ENCODE measurements around the gene ARID4B.
"Not testable (repeated sequence)": the region's sequence is repeated elsewhere in the genome, so short reads cannot be mapped to it uniquely, and the experiment has no call there.

Gene ARID4B

GRCh38 chr1:235221653-235222375 lies 106.2 kb downstream of the ARID4B start:
- no peak for DNase-seq

GRCh38 chr1:235215453-235215852 lies 112.5 kb downstream of the ARID4B start:
- no peak for DNase-seq

DNA sequence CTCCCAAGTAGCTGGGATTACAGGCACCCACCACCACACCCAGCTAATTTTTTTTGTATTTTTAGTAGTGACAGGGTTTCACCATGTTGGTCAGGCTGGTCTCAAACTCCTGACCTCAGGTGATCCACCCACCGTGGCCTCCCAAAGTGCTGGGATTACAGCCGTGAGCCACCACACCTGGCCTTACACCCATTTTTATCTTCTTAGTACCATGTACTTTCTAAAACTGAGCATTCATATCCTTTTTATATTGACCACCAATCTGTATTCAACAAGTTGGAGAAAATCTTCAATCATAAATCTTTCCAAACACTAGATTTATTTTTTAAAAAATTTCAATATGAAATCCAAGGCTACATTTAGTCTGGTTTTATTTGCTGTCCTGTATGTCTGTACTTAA lies 113.0 kb downstream of the ARID4B start:
- DNase-seq, result not testable (repeated sequence)

DNA sequence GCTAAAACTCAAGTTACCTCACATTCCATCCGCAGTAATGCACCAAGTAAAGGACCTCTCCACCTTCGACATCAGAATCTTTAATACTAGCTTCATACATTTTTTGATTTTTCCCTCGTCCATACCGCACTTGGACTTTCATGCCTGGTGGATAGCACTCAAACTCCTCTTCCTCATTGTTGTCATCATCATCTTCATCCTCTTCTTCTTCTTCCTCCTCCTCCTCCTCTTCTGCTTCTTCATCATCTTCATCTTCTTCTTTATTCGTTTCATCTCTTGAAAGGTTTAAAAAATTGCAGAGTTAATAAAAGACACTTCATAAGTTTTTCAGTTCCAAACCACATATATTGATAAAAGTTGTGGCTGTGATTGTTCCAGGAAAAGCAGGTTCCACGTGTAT lies 114.2 kb downstream of the ARID4B start:
- no peak for DNase-seq

GRCh38 chr1:235211517-235211916 lies 116.5 kb downstream of the ARID4B start:
- DNase-seq, result no peak

DNA sequence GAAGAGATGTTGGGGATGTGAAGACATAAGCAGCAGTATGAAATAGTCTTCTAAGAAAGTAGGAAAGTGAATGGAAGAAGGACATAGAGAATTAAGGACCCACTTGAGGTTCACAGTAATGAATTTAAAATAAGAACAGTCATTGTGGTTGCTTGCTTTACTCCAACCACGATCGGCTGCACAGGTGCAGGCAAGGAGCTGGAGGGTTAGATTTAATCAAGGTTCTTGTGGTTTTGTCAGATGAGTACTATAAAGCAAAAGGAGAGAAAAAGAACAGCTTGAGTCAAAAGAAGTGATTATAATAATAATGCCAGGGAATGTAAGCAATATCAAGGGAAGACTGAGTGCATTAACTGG lies 120.8 kb downstream of the ARID4B start:
- no peak for DNase-seq

DNA sequence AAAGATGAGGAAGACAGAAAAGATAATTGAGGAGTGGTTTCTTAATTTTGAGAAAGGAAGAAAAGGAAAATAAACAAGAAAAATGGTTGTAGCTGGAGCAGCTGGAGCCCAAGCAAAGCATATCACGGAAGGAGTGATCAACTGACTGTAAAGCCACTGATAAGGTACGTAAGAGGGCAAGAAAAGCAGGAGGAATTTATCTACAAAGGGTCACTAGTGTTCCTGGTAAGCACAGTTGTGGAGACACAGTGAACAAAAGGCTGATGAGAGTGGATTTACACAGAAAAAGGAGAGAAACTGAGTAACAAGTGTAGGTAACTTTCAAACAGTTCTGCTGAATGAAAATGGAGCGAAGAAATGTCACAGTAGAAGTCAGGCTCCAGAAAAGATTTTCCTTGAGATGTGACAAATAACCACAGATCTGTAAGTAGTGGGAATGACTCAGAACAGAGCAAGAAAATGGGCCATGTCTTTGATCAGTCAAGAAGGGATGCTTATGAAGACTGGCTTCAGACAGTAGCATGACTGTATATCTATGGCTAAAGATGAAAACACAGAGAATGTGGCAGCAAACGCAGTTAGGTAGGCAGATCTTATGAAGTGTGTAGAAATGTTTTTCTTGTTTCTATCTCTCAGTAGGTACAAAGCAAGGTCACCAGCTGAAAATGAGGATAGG lies 121.3 kb downstream of the ARID4B start:
- DNase-seq, result no peak

DNA sequence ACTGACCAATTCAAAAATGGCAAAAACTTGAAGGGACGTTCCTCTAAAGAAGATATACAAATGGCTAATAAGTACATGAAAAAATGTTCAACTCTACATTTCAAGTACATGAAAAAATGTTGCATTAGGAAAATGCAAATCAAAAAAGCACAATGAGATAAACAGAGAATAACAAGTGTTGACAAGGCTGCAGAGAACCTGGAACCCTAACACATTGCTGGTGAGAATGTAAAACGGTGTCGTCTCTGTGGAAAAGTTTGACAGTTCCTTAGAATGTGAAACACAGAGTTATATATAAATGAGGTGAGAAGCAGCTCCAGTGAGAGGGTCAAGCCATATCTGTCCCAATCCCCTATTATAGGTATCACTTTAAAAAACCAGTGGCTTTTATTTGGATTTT lies 122.3 kb downstream of the ARID4B start:
- DNase-seq, result no peak

DNA sequence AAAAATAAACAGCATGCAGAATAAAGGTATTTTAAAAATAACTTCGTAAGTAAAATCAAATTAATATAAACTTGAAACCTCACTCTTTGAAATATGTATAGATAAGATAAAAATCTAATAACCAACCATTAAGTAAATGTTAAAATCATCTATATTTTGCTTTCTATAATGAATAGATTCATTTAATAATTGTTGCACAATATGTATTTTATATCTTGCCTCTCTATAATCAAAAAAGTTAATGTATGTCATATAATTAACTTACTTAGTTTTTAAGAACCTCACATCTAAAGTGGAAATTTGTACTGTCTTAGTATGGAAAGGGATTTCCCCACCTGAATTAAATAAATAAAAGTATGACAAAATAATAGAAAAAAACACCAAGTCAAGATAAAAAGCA lies 124.6 kb downstream of the ARID4B start:
- DNase-seq, result no peak

DNA sequence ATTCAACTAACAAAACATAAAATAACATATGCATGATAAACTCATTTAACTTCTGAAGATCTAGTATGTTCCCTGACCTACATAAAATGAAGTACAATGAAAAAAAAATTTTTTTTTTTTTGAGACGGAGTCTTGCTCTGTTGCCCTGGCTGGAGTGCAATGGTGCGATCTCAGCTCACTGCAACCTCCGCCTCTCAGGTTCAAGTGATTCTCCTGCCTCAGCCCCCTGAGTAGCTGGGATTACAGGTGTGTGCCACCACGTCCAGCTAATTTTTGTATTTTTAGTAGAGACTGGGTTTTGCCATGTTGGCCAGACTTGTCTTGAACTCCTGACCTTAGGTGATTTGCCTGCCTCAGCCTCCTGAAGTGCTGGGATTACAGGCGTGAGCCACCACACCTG lies 125.5 kb downstream of the ARID4B start:
- DNase-seq, result not testable (repeated sequence)

GRCh38 chr1:235199441-235199840 lies 128.5 kb downstream of the ARID4B start:
- DNase-seq, result no peak

- no peak for DNase-seq
Measured at GRCh38 chr1:235190431-235190830, 137.5 kb downstream of the ARID4B start.

DNA sequence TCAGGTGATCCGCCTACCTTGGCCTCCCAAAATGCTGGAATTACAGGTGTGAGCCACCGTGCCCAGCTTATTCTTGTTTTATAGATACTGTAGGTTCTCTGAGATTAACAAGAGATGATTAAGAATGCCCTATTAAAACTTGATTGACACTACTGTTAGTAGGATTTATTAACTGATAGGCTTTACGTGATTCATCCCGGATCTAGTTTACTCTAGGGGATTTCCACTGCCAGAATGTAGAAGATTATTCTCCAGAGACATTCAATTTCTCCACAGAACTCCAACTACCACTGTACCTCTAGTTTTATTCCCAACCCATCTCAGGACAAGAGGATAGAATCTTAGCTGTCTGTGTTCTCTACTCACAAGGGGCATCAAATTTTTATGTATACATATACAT lies 140.7 kb downstream of the ARID4B start:
- no peak for DNase-seq

DNA sequence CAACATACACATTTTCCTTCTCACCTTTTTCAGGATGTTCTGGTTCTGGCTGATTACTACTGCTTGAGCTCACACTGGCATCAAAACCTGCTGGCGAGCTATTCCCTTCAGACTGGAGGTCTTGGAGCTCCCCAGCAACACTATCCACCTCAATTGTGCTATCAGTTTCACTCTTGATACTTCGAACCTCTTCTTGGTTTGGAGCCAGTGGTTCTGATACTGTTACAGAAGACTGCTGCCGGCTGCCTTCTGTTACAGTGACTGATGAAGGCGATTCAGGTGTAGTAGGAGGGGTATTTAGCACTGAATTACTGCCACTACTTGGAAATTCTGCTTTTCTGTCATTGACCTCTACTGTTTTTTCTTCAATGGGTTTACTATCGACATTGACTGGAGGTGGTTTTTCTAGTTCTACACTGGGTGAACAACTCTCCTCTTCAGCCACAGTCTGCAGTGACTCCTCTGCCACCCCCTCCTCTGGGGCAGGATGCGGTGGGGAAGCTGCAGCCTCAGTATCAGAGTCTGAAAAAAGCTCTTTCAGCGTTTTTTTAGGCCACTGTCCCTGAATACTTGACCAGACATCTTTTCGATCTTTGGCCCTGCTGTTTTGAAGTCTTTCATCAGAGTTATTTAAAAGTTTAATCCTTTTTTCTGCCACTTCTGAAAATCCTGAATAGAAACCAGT lies 146.3 kb downstream of the ARID4B start:
- DNase-seq, result no peak

DNA sequence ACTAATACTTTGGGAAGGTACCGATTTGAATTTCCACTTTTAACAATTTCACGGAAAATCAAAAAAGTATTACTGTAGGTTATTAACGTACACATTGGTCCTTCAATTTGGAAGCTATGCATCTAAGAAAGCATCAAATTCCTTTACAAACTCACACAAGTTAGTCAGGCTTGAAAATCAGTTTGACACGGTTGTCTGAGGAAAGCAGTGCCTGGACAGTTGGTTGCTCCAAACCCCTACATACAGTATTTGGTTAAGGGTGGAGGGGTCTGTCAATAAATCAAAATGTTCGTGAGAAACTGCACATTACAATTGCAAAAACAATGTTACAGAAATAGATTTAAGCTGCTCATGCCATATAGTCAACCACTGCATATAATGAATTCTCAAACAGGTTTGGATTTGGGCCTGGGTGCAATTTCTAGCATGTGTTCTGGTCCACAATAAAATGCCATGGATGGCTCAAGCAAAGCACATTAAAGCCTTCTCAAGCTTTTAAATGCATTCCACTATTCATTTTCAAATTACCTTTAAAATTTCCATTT lies 147.0 kb downstream of the ARID4B start:
- DNase-seq, result no peak

GRCh38 chr1:235176486-235176885 lies 151.5 kb downstream of the ARID4B start:
- DNase-seq, result no peak

DNA sequence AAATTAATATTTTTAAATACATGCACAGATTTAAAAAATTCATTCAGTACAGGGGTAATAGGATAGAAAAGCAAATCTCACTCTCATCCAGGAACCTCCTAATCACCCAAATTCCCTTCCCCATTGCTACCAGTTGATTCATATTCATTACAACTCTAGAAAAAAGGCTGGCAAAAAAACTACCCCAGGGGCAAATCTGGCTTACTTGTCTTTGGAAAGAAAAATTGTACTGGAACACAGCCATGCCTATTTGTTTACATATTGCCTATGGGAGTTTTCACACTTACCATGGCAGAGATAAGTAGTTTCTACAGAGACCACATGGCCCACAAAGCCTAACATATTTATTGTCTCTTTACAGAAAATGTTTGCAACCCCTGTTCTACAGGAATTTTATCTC lies 158.0 kb downstream of the ARID4B start:
- no peak for DNase-seq

- DNase-seq, result no peak
Measured at GRCh38 chr1:235168375-235168774, 159.6 kb downstream of the ARID4B start.

DNA sequence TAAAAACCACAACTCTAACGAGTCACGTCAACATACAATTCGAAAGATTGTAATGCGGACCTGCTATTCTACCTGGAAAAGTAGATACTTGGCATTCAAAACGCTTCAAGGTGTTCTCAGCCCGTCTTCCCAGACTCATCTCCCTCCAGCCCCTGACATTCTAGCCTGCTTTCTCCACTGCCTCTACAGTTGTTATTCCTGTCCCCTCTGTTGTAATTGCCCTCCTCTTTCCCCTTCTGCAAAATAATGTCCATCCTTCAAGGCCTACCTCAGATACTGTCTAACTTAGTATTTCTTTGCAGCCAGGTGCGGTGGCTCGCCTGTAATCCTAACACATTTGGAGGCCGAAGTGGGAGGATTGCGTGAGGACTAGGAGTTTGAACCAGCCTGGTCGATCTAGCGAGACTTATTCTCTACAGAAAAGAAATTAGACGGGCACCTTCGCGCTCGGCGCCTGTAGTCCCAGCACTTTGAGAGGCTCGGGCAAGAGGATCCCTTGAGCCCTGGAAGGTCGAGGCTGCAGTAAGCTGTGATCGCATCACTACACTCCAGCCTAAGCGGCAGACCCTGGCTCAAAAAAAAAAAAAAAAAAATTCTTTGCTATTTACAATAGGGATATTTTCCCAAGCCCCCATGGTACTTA lies 166.2 kb downstream of the ARID4B start:
- DNase-seq, result no peak

DNA sequence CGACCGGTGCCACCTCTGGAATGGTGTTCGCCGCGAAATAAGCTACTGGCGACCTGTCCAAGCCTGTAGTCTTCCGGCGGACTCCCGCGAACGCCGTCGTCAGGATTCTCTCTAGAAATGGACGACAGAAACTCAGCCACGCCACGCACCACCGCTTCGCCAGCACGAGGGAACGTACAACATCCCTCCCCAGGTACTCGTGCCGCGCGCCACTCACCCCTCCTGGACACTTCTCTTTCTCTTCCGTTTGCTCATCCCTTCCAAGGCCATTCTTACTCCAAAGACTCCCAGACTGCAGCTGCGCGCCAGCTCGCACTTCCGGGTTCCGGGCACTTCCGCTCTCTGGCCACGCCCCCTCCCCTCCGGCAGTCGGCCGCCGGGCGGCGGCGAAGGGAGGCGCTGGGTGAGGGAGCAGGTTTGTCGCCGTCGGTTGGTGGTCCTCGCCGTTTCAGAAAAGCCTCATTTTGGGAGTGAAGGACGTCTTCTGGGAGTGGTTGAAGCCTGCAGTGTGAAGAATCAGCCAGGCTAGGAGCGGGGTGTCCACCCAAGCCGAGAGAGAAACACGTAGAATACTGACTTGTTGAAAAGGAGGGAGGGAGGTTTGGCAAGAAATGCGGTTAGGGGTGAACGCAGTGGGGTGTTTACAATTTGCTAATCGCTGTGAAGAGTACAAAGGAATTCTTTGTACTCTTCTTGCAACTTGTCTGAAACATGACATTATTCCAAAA lies 166.9 kb downstream of the ARID4B start, which contains the start of gene RBM34:
Gene RBM34, minus strand, starts transcription at position 294 of the 728 bp plus-strand sequence. Its CDS starts 24 bp downstream, at position 270.
- DNase-seq, result peak; percentile 90

- no peak for DNase-seq
Measured at GRCh38 chr1:235160383-235160956, 167.5 kb downstream of the ARID4B start.

DNA sequence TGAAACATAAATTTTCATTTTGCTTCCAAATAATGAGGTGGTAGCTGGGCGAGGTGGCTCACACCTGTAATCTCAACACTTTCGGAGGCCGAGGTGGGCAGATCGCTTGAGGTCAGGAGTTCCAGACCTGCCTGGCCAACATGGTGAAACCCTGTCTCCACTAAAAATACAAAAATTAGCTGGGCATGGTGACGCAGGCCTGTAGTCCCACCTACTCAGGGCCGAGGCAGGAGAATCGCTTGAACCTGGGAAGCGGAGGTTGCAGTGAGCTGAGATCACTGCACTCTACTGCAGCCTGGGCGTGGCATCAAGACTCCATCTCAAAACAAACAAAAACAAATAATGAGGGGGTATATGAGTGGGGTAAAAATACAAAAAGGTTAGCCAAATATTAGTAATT lies 168.0 kb downstream of the ARID4B start:
- not testable (repeated sequence) for DNase-seq

Measured in activated T-cell treated with anti-CD3 and anti-CD28 coated beads for 4 hours (primary cell).